Measurements from ENCODE around the gene RFC3.

- TF ChIP-seq ZBTB7A (IDR thresholded peaks at IDR 0.05; ENCODE audit: low read depth) (no peak), CREB1 (IDR thresholded peaks at IDR 0.05; ENCODE audit: low read depth) (no peak), RAD21 (IDR thresholded peaks at IDR 0.05; ENCODE audit: low read depth) (no peak), EP300 (IDR thresholded peaks at IDR 0.05; ENCODE audit: borderline replicate concordance) (no peak), TAF1 (IDR thresholded peaks at IDR 0.05; ENCODE audit: low read depth) (no peak)
These were observed 45.3 kb downstream of the RFC3 start for GRCh38 chr13:33863188-33863789.

All from Ishikawa (cell line).